HepG2 (cell line): ENCODE results near the gene EPHX1. TPM values are rescaled to one million over a fixed set of nuclear protein-coding genes. Genes with fewer than 3 reads are reported as not detected.
A peak's percentile ranks its signal among the peaks of the same experiment; 100 is the strongest.

Source experiments
- ARID3A ChIP-seq: IDR thresholded peaks from 2 replicates; pipeline ENCODE4 v1.6.1; 2012; ENCODE audit warnings: low read depth, low read length, improper control_type of control experiment
- DPF2 ChIP-seq: sonication (generic); formaldehyde crosslinking; IDR thresholded peaks from 2 replicates; pipeline ENCODE4 v1.4.0; 2020; ENCODE audit warnings: mild to moderate bottlenecking, low read depth, missing genetic modification reagents, borderline replicate concordance
- HDAC2 ChIP-seq: sonication (generic); formaldehyde crosslinking; IDR thresholded peaks from 2 replicates; pipeline ENCODE4 v1.4.0; 2020; ENCODE audit warnings: missing genetic modification reagents
- HIC2 ChIP-seq: sonication (generic); formaldehyde crosslinking; IDR thresholded peaks from 2 replicates; pipeline ENCODE4 v1.9.0; 2022; ENCODE audit warnings: low read depth, missing genetic modification reagents
- NCOA1 ChIP-seq: sonication (generic); formaldehyde crosslinking; IDR thresholded peaks from 2 replicates; pipeline ENCODE4 v1.9.0; 2021; ENCODE audit warnings: missing genetic modification reagents
- NKX3-1 ChIP-seq: sonication (generic); formaldehyde crosslinking; IDR thresholded peaks from 2 replicates; pipeline ENCODE4 v1.5.0; 2020; ENCODE audit warnings: missing genetic modification reagents
- PHF20 ChIP-seq: sonication (generic); formaldehyde crosslinking; IDR thresholded peaks from 2 replicates; pipeline ENCODE4 v1.5.0; 2020; ENCODE audit warnings: mild to moderate bottlenecking, missing genetic modification reagents
- PPARG ChIP-seq: conservative IDR thresholded peaks from 2 replicates; pipeline ENCODE4 v1.6.1; 2016; ENCODE audit warnings: missing biosample characterization, missing genetic modification reagents
- PRDM10 ChIP-seq: sonication (generic); formaldehyde crosslinking; IDR thresholded peaks from 2 replicates; pipeline ENCODE4 v1.4.0; 2020; ENCODE audit warnings: low read depth, missing genetic modification reagents
- SALL1 ChIP-seq: sonication (generic); formaldehyde crosslinking; IDR thresholded peaks from 2 replicates; pipeline ENCODE4 v1.8.0; 2022; ENCODE audit warnings: mild to moderate bottlenecking, missing genetic modification reagents
- ZBTB39 ChIP-seq: sonication (generic); formaldehyde crosslinking; IDR thresholded peaks from 2 replicates; pipeline ENCODE4 v1.5.0; 2020; ENCODE audit warnings: missing genetic modification reagents
- ZFY ChIP-seq: sonication (generic); formaldehyde crosslinking; IDR thresholded peaks from 2 replicates; pipeline ENCODE4 v1.4.0; 2020; ENCODE audit warnings: missing genetic modification reagents
- ZFYVE20 ChIP-seq: sonication (generic); formaldehyde crosslinking; IDR thresholded peaks from 2 replicates; pipeline ENCODE4 v1.8.0; 2023; ENCODE audit warnings: low read depth, mild to moderate bottlenecking, moderate library complexity, missing genetic modification reagents, borderline replicate concordance
- ZNF350 ChIP-seq: sonication (generic); formaldehyde crosslinking; IDR thresholded peaks from 2 replicates; pipeline ENCODE4 v1.4.0; 2020; ENCODE audit warnings: mild to moderate bottlenecking, low read depth, missing genetic modification reagents, borderline replicate concordance
- ZNF414 ChIP-seq: sonication (generic); formaldehyde crosslinking; IDR thresholded peaks from 2 replicates; pipeline ENCODE4 v1.5.0; 2020; ENCODE audit warnings: missing genetic modification reagents
- ZNF746 ChIP-seq: sonication (generic); formaldehyde crosslinking; IDR thresholded peaks from 2 replicates; pipeline ENCODE4 v1.8.0; 2022; ENCODE audit warnings: mild to moderate bottlenecking, missing genetic modification reagents
- ZNF747 ChIP-seq: sonication (generic); formaldehyde crosslinking; IDR thresholded peaks from 2 replicates; pipeline ENCODE4 v1.8.1; 2023; ENCODE audit warnings: missing genetic modification reagents, mild to moderate bottlenecking, borderline replicate concordance
- polyA plus RNA-seq, 8 experiments: library from polyadenylated mRNA; depleted of rRNA in 3 of 8; stranded (reverse) in 7 of 8; unstranded in 1 of 8; fragments of >200 nt; fragmentation: Illumina TruSeq in 4 of 8; extraction: Trizol in 4 of 8; gene quantifications; 2 replicates each; pipeline versions ENCODE4 v1.2.1 to v1.2.3, GENCODE V29; 2011 to 2016; ENCODE audit warnings: low read depth in 4 of 8, missing spikeins in 1 of 8, mixed read lengths in 1 of 8; ENCODE audit not compliant: insufficient read depth in 1 of 8
- total RNA-seq, 5 experiments: library from RNA; depleted of rRNA; stranded (reverse); fragments of >200 nt; fragmentation: Illumina TruSeq; extraction: Trizol; gene quantifications; 2 replicates each; pipeline ENCODE4 v1.2.3, GENCODE V29; 2016; ENCODE audit warnings: low read depth in 1 of 5

Gene EPHX1
- total and polyA plus RNA-seq, 2 of the 13 experiments (the other 11 are each of a cell fraction or from before 2014, with no cell fraction given) = 27.7 to 36.5 TPM

- TF ChIP-seq ARID3A (no peak), DPF2 (peak; percentile 94), NCOA1 (CRISPR knock-in tag) (peak; percentile 83), PHF20 (CRISPR knock-in tag) (peak; percentile 26; the same call in 1 of the 2 replicates), HIC2 (CRISPR knock-in tag) (peak; percentile 96), ZFY (peak; percentile 66), ZNF414 (CRISPR knock-in tag) (peak; percentile 96), ZNF746 (CRISPR knock-in tag) (peak; percentile 84; the same call in 1 of the 2 replicates), ZNF747 (CRISPR knock-in tag) (peak; percentile 96; the same call in 1 of the 2 replicates), HDAC2 (peak; percentile 99), ZFYVE20 (CRISPR knock-in tag) (no peak), PPARG (CRISPR knock-in tag) (peak; percentile 92), PRDM10 (peak; percentile 79; the same call in 1 of the 2 replicates), ZNF350 (CRISPR knock-in tag) (peak; percentile 95), ZBTB39 (CRISPR knock-in tag) (0 out of 2 replicates have a peak, but pooled peaks have one; percentile 67), NKX3-1 (CRISPR knock-in tag) (peak; percentile 95), SALL1 (CRISPR knock-in tag) (peak; percentile 98)
These were observed 3.5 kb downstream of the EPHX1 start (continued) for GRCh38 chr1:225813214-225813964.
